Prostate gland (tissue), 2 donors: Measurements from ENCODE around the gene PLA2G4E. TPM values are rescaled to one million over a fixed set of nuclear protein-coding genes. Genes with fewer than 3 reads are reported as not detected.

Source experiments
- DNase-seq: peaks from one replicate; pipeline ENCODE4 v3.0.0-alpha.2; 2019; ENCODE audit warnings: low spot score
- H3K27ac ChIP-seq, 2 donors: fragments of 200-600 bp; sonication (generic); 2 replicates each; pipeline ENCODE4 v1.5.1; 2017 to 2019
- H3K27me3 ChIP-seq: fragments of 200-600 bp; sonication (generic); replicated peaks from 2 replicates; pipeline ENCODE4 v1.5.1; 2019; ENCODE audit not compliant: insufficient read depth
- H3K36me3 ChIP-seq, 2 donors: fragments of 200-600 bp; sonication (generic); 1 replicate in 1 of 2; 2 replicates in 1 of 2; pipeline versions ENCODE4 v1.5.1 to v1.8.1; 2017 to 2019
- H3K4me1 ChIP-seq: fragments of 200-600 bp; sonication (generic); replicated peaks from 2 replicates; pipeline ENCODE4 v1.5.1; 2019
- H3K4me3 ChIP-seq, 2 donors: fragments of 200-600 bp; sonication (generic); 2 replicates each; pipeline ENCODE4 v1.5.1; 2017 to 2019
- H3K9me3 ChIP-seq: fragments of 200-600 bp; sonication (generic); 2 replicates; pipeline ENCODE4 v1.5.1; 2017
- POLR2A ChIP-seq: fragments of 450-650 bp; IDR thresholded peaks from one replicate; pipeline ENCODE4 v1.6.1; 2016; ENCODE audit warnings: antibody characterized with exemption, mild to moderate bottlenecking
- POLR2AphosphoS5 ChIP-seq: sonication (generic); formaldehyde crosslinking; IDR thresholded peaks from one replicate; pipeline ENCODE4 v1.6.1; 2017; ENCODE audit warnings: antibody characterized with exemption
- WGBS: methylation state at CpG from one replicate; pipeline ENCODE4 v1.1.5; 2018; 5-methylcytosine and 5-hydroxymethylcytosine counted together
- intact Hi-C: fragments of 100-400 bp; cut with DNase I; formaldehyde crosslinking; loops from one replicate; pipeline ENCODE4 v1.14.2; 2022
- total RNA-seq, 2 donors: library from RNA; depleted of rRNA; stranded (reverse); fragments of >200 nt; gene quantifications; one replicate each; pipeline ENCODE4 v1.1.0, GENCODE V29; 2016
- TF ChIP-seq, protein P1 (sequence below), 4 experiments: fragments of 200-600 bp in 2 of 4; fragments of 450-650 bp in 2 of 4; sonication (generic) in 2 of 4; IDR thresholded peaks; 1 replicate in 3 of 4; 2 replicates in 1 of 4; pipeline ENCODE4 v1.5.1; 2016 to 2019; ENCODE audit warnings: antibody characterized with exemption in 4 of 4, mild to moderate bottlenecking in 2 of 4, moderate library complexity in 2 of 4

The PLA2G4E gene
- total RNA-seq, 2 donors from 2014 or later = 0.17 to 0.18 TPM

DNA sequence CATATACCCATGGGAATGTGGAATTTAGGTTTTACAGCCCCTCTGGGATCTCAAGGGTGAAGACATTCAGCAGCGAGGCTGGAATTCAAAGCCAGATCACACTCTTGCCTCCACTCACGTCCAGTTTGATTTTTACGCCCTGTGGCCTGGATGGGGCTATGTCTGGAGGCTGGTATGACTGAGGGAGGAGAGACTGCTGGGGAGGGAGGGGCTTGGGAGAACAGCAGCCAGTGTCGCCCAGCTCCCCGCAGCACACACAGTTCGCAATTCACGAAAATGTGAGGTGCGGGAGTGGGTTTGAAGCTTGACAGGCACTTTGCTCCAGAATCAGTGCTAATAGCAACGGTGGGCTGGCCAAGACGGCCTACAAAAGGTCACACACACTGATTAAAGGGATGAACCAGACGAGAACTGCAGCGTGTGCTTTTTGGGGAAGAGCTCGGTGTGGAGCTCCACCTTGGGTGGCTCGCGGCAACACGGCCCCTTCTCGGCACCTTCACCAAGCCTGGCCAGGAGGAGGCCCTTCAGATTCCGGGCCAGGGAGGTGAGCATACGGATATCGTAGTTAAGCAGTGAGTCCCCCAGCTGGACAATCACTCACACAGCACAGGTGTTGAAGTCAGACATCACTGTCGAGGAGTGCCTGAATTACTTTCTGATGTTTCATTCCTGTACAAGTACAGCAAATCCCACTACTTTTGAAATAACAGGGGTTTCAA lies 64.9 kb downstream of the PLA2G4E start:
- intact Hi-C loops = no loop called here
- Histone ChIP-seq H3K36me3 (peaks cover 0 to 8% of the 10 kb centered on the region in 2 donors), H3K27me3 (no peaks in the 10 kb centered on the region), H3K27ac (no peak overlapping the region), H3K9me3 (no peaks in the 10 kb centered on the region), H3K4me3 (no peak overlapping the region), H3K4me1 (peaks cover under 1% of the 10 kb centered on the region)
- TF ChIP-seq POLR2A = no peak
- TF ChIP-seq, protein P1, sequence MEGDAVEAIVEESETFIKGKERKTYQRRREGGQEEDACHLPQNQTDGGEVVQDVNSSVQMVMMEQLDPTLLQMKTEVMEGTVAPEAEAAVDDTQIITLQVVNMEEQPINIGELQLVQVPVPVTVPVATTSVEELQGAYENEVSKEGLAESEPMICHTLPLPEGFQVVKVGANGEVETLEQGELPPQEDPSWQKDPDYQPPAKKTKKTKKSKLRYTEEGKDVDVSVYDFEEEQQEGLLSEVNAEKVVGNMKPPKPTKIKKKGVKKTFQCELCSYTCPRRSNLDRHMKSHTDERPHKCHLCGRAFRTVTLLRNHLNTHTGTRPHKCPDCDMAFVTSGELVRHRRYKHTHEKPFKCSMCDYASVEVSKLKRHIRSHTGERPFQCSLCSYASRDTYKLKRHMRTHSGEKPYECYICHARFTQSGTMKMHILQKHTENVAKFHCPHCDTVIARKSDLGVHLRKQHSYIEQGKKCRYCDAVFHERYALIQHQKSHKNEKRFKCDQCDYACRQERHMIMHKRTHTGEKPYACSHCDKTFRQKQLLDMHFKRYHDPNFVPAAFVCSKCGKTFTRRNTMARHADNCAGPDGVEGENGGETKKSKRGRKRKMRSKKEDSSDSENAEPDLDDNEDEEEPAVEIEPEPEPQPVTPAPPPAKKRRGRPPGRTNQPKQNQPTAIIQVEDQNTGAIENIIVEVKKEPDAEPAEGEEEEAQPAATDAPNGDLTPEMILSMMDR (IDR thresholded peaks at IDR 0.05) = no peak
- no peak for TF ChIP-seq POLR2AphosphoS5
- DNase-seq = no peak
- 61% methylated on average over 21 of the region's 21 CpGs for WGBS

DNA sequence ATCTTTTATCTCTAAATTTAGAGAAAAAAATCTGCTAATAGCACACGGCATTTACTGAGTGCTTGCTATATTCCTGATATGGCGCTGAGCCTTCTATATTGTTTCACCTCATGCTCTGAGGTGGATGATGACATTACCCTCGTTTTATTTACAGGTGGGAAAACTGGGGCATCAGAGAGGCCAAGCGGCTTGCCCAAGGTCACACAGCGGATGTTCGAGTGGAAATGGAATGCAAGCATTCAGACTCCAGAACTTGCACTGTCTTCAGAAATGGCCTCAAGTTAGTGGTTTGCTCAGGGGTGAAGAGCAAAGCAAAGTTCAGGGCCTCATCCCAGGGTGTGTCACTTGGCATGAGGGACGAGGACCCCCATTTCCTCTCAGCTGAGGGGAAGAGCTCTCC lies 65.7 kb downstream of the PLA2G4E start:
- intact Hi-C loops = no loop called here
- H3K9me3 ChIP-seq = no peaks in the 10 kb centered on the region
- H3K36me3 ChIP-seq = peaks cover 0 to 8% of the 10 kb centered on the region in 2 donors
- no peak for DNase-seq
- TF ChIP-seq, protein P1 (IDR thresholded peaks at IDR 0.05) = no peak
- no peak for TF ChIP-seq POLR2AphosphoS5
- no peak for TF ChIP-seq POLR2A
- H3K4me1 ChIP-seq = no peaks in the 10 kb centered on the region
- no peak overlapping the region for H3K4me3 ChIP-seq
- 93% methylated on average over 7 of the region's 7 CpGs for WGBS
- no peak overlapping the region for H3K27ac ChIP-seq
- no peaks in the 10 kb centered on the region for H3K27me3 ChIP-seq

DNA sequence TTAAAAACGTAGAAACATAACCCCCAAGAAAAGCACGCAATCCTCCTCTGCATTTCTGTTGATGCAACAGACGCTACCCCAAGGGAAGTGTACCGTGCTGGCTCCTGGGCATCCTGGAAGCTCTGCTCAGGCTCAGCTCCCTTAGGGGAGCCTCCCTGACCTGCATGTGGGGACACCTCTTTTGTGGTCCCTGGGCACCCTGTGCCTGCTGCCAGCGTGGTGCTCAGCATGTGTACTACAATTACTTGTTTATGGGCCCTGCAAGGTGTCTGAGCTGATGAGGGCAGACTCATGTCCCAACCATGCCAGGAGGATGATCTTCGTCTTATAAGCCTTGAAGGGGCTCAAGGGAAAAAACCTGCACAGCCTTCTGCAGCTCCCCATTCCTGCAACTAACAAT lies 66.8 kb downstream of the PLA2G4E start:
- DNase-seq = no peak
- TF ChIP-seq, protein P1 (IDR thresholded peaks at IDR 0.05) = no peak
- TF ChIP-seq POLR2A = no peak
- TF ChIP-seq POLR2AphosphoS5 = no peak
- no peaks in the 10 kb centered on the region for H3K27me3 ChIP-seq
- no peak overlapping the region for H3K4me3 ChIP-seq
- H3K4me1 ChIP-seq = no peaks in the 10 kb centered on the region
- intact Hi-C loops = no loop called here
- H3K9me3 ChIP-seq = no peaks in the 10 kb centered on the region
- H3K36me3 ChIP-seq = peaks cover 0 to 8% of the 10 kb centered on the region in 2 donors
- 83% methylated on average over 6 of the region's 6 CpGs for WGBS
- no peak overlapping the region for H3K27ac ChIP-seq

DNA sequence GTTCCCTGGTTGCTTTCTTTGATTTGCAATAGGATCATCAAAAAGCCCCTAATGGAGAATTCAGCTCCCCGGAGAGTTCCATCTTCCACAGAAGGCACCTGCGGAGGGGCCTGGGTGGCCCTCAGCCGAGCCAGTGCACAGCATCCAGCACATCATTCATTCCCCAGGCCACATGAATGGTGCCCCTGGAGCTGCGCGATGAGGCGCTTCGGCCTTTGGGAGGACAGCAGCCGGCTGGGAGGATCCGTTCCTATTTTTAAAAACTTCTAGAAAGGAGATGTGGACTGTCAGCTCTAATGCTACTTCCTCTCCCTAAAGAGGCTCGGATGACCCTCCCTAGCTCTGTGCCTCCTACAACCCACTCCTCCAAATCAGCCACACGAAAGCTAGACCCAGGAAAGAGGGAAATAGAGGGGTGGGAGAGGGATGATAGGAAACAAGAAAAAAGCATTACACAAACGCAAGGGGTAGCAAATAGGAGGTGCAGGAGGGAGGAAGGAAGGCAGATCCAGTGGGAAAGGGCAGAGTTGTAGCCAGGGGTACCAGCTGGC lies 68.8 kb downstream of the PLA2G4E start:
- no peak for DNase-seq
- Histone ChIP-seq H3K27me3 (no peaks in the 10 kb centered on the region), H3K9me3 (no peaks in the 10 kb centered on the region), H3K27ac (no peak overlapping the region), H3K36me3 (peaks cover 0 to 8% of the 10 kb centered on the region in 2 donors), H3K4me3 (no peak overlapping the region), H3K4me1 (no peaks in the 10 kb centered on the region)
- TF ChIP-seq POLR2AphosphoS5 (no peak), POLR2A (no peak)
- TF ChIP-seq, protein P1 (IDR thresholded peaks at IDR 0.05) = no peak
- intact Hi-C loops = no loop called here
- 95% methylated on average over 12 of the region's 12 CpGs for WGBS

DNA sequence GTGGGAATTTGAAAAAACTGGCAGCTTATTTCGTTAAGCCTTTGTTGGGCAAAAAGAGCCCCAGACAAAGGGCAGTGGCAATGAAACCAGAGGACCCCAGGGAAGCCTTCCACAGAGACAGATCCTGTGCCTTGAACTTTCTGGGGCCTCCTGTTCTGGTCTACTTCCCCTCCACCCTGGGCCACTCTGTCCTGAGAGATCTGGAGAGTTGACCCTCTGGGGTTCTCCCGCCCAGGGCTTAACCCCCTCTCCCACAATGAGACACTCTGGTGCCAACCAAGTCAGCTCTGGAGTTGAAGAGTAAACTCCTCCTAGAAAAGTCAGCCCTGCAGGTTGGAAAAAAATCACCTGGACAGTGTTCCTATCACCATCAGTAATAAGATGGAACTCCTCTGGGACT lies 69.3 kb downstream of the PLA2G4E start:
- Histone ChIP-seq H3K4me1 (no peaks in the 10 kb centered on the region), H3K4me3 (no peak overlapping the region), H3K27ac (no peak overlapping the region), H3K27me3 (no peaks in the 10 kb centered on the region), H3K36me3 (peaks cover 0 to 8% of the 10 kb centered on the region in 2 donors), H3K9me3 (no peaks in the 10 kb centered on the region)
- no peak for TF ChIP-seq POLR2A
- TF ChIP-seq, protein P1 (IDR thresholded peaks at IDR 0.05) = no peak
- no peak for TF ChIP-seq POLR2AphosphoS5
- DNase-seq = no peak
- 48% methylated on average over 2 of the region's 2 CpGs for WGBS
- intact Hi-C loops = no loop called here
